Inferior parietal cortex (tissue), 1 donor: Measurements from ENCODE around the gene RASA4B.
"Not testable (repeated sequence)": the region's sequence is repeated elsewhere in the genome, so short reads cannot be mapped to it uniquely, and the experiment has no call there.

Experiments
- DNase-seq: peaks from one replicate; pipeline ENCODE4 v3.0.0-alpha.2; 2016; ENCODE audit errors: extremely low spot score

RASA4B gene

DNA sequence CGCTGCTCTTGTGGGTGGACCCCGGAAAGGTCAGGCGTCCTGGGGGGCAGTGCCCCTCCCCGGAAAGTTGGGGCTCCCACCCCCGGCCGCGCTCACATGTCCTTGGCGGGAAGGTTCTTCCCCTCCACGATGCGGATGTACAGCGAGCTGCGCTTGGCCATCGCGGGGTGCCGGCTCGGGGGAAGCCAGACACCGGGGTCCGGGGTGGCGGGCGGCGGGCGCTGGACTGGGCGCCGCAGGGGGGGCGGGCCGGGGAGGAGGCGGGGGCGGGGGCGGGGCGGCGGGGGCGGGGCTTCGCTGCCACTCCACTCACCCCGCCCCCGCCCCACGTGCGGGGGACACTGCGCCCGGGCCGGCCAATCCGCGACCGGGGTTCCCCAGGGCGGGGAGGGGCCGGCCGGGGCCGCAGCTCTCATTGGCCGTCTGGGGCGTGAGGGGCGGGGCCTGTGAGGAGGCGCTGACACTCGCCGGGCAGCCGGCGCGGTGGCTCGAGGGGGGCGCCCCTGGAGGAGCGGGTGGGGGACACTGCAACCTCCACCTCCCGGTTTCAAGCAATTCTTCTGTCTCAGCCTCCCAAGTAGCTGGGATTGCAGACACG, at the start of gene RASA4B:
RASA4B (minus strand) TSS at position 228 of the 598 bp plus-strand sequence; CDS start at position 161, 67 bp downstream.
- not testable (repeated sequence) for DNase-seq

- not testable (repeated sequence) for DNase-seq
These were observed 33.3 kb upstream of the RASA4B start, which contains the start of gene SPDYE2 for GRCh38 chr7:102550808-102551422. SPDYE2 (plus strand) TSS chr7:102551226; CDS start chr7:102553256, 2,030 bp downstream.

GRCh38 chr7:102546353-102546752, 28.8 kb upstream of the RASA4B start:
- not testable (repeated sequence) for DNase-seq

GRCh38 chr7:102545288-102545687, 27.7 kb upstream of the RASA4B start:
- DNase-seq, result not testable (repeated sequence)

- DNase-seq, result not testable (repeated sequence)
These were observed 26.8 kb upstream of the RASA4B start for GRCh38 chr7:102544372-102544771.

GRCh38 chr7:102543596-102543995, 26.0 kb upstream of the RASA4B start, which contains the start of gene UPK3BL2:
UPK3BL2 (minus strand) TSS chr7:102543696; CDS start chr7:102543636, 60 bp downstream.
- DNase-seq, result not testable (repeated sequence)

DNA sequence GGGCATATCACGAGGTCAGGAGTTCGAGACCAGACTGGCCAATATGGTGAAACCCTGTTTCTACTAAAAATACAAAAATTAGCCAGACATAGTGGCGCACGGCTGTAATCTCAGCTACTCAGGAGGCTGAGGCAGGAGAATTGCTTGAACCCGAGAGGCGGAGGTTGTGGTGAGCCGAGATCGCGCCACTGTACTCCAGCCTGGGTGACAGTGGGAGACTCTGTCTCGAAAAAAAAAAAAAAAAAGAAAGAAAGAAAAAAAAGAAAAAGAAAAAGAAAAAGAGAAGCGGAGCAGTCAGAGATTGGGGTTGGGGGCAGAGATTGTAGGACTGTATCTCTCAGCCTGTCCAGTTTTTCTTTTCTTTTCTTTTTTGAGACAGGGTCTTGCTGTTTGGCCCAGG, 25.2 kb upstream of the RASA4B start:
- DNase-seq, result not testable (repeated sequence)

DNA sequence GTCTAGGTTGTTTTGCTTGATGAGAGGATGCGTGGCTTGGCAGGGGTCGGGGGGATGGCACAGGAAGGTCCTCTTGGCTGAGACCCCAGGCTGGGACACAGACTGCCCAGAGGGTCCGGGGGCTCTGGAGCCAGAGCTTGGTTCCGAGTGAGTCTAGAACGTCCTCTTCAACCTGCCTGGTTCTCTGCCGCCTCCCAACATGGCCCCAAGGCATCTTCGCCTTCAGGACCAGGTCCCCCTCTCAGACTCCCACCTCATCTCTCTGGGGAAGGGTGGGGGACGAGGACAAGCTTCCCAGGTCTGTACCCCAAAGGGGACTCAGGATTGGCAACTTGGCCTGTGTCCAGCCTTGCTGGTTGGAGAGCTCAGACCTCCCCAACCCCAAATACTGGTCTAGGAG, 24.5 kb upstream of the RASA4B start:
- DNase-seq, result not testable (repeated sequence)

DNA sequence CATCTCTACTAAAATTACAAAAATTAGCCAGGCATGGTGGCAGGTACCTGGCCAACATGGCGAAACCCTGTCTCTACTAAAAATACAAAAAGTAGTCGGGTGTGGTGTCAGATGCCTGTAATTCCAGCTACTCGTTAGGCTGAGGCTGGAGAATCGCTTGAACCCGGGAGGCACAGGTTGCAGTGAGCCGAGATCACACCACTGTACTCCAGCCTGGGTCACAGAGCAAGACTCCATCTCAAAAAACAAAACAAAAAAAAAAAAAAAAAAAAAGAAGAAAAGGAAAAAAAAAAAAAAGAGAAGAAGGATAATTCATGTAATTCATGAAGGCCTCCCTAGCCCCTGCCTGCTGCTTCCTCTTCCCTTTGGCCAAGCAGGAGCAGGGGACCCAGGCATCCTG, 23.0 kb upstream of the RASA4B start:
- not testable (repeated sequence) for DNase-seq

DNA sequence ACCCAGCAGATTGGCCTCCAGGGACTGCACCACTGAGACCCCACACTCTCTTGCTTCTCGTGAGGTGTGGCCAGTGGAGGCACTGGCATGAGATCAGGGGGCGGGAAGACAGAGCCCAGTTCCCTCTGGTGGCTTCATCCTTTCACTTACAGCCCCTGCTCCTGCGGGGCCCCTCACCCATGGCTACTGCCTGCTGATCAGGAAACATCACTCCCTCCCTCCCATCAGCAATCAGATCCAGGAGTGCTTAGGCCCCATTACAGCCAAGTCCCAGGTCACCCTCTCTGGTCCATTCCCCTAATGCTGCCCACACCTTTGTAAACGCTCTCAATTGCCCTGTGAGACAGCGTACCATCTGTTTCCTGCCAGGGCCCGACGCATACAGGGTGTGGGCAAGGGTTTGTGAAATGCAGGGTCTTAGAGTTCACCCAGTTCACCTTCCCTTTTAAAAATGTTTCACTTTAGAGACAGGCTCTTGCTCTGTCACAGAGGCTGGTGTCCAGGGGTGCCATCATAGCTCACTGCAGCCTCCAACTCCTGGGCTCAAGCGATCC, 17.6 kb upstream of the RASA4B start:
- not testable (repeated sequence) for DNase-seq

DNA sequence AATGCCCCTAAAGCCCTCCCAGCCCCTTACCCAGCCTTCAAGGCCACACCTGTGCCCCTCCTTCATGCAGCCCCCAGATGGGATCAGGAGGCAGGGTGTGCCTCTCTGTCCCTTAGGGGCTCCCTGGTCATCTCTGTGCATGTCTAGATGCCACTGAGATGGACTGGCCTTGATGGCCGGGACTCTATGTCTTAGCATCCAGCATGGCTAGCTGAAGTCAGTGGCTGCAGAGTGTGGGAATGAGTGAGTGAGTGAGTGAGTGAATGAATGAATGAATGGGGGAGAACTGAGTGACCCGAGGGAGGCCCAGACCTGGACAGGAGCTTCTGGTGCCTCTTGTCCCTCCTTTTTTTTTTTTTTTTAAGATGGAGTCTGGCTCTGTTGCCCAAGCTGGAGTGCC, 14.6 kb upstream of the RASA4B start:
- not testable (repeated sequence) for DNase-seq

GRCh38 chr7:102531583-102531982, 14.0 kb upstream of the RASA4B start:
- DNase-seq, result not testable (repeated sequence)

GRCh38 chr7:102527822-102528793, 10.5 kb upstream of the RASA4B start:
- not testable (repeated sequence) for DNase-seq

DNA sequence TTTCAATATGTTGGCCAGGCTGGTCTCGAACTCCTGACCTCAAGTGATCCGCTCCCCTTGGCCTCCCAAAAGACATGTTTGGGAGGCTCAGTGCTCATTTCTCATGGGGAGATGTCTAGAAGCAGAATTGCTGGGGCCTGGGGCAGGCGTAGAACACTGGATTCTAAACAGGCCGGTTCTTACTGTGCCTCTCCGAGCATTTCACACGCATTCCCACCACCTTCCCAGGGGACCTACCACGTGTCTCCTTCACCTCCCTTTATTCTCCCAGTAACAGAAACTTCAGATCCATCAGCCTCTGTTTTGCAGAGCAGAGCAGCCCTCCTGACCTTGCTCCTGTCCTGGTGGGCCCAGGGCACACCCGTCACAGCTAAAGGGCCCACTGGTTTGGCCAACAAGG, 9.6 kb upstream of the RASA4B start:
- not testable (repeated sequence) for DNase-seq

- DNase-seq, result not testable (repeated sequence)
These were observed 7.2 kb upstream of the RASA4B start for GRCh38 chr7:102524803-102525202.

DNA sequence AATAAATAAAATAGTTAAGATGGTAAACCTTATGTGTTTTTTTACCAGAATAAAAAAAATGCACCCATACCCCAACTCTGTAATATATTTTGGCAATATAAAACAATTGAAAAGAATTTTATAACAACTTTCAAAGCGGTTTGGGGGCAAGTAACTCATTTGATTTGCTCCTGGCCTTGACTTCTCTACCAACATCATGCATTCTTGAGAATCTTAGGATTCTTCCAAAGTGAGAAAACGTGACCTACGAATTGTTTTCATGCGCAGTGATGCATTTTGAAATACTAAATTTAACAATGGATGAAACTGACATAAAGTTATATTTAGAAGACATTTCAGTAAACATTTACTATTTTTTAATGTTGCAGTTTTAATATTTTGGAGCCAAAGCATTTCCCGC, 3.2 kb upstream of the RASA4B start:
- not testable (repeated sequence) for DNase-seq

DNA sequence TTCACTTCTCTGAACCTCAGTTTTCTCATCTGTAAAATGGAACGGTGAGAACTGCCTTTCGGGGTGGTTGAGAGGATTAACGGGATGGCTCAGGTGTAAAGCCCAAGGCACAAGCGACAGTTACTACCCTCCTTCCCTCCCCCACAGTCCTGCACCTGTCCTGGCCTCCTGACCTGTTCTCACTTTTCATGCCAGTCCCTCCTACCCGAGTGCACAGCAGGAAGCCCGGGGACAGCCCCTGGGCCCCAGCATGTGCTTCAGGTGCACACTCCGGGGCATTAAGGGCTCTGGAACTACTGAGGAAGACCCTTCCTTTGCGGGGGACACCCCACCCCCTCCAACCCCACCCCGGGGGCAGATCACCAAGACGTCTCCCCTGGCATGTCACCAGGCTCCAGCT, 626 bp downstream of the RASA4B start:
- DNase-seq, result not testable (repeated sequence)

DNA sequence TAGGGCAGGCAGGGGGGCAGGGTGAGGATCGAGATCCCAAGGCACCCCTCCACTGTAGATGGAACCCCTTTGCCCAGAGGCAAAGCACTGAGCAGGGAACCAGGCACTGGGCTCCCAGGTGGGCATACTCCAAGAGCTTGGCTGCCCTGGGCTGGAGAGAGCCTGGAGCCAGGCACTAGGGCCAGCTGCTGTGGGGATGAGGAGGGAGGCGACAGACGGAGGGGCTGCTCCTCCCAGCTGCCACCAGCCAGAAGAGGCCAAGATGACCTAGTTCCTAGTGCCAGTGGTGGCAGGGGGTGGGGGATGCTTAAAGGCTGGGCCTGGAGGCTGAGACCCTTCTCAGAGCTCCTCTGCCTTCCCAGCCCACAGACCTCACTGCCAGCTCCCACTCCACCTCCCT, 1.7 kb downstream of the RASA4B start:
- not testable (repeated sequence) for DNase-seq

GRCh38 chr7:102514881-102515721, 2.5 kb downstream of the RASA4B start:
- not testable (repeated sequence) for DNase-seq

- peak; percentile 1 for DNase-seq
These were observed 4.8 kb downstream of the RASA4B start for GRCh38 chr7:102512642-102513221.
